Endothelial cell of umbilical vein (primary cell): ENCODE measurements around the gene COL23A1. TPM values are rescaled to one million over a fixed set of nuclear protein-coding genes. Genes with fewer than 3 reads are reported as not detected.

ENCODE experiments used
- BruUV-seq: library from RNA; stranded (reverse); fragments of 400-500 nt; replicated peaks from 2 replicates; lab custom pipeline; 2021; lab: Mats Ljungman, UMichigan
- CTCF ChIA-PET: fragments of 300-600, 350-600 bp; sonication (Branson Sonifier 250); formaldehyde crosslinking; loops from one replicate; lab custom pipeline; 2021; ENCODE audit warnings: antibody characterized with exemption, inconsistent platforms; lab: Charles Lee
- POLR2A ChIA-PET: fragments of 300-600, 350-600 bp; sonication (Branson Sonifier 250); formaldehyde crosslinking; loops from one replicate; lab custom pipeline; 2021; ENCODE audit warnings: antibody characterized with exemption, inconsistent platforms; lab: Charles Lee
- DNase-seq: peaks from one replicate; pipeline ENCODE4 v3.0.0-alpha.2; 2011; ENCODE audit warnings: low read depth, low spot score
- FAIRE-seq: peaks from 2 replicates; lab custom pipeline; 2011; peaks lifted over from hg19 to GRCh38; lab: Jason Lieb, UNC
- H2AFZ ChIP-seq: 2 replicates; pipeline ENCODE4 v1.6.0; 2012; ENCODE audit warnings: low read depth, low read length, control low read depth, inconsistent platforms
- H3K27ac ChIP-seq: 2 replicates; pipeline ENCODE4 v1.5.1; 2011; ENCODE audit warnings: low read depth, mild to moderate bottlenecking, control low read depth, low read length, moderate library complexity; ENCODE audit not compliant: insufficient read depth
- H3K27me3 ChIP-seq, 2 experiments: 2 replicates each; pipeline versions ENCODE4 v1.6.0 to v1.6.1; 2011; ENCODE audit warnings: low read length in 2 of 2, mixed read lengths in 1 of 2; ENCODE audit not compliant: control insufficient read depth in 2 of 2, insufficient read depth in 2 of 2
- H3K36me3 ChIP-seq, 2 experiments: 2 replicates in 1 of 2; 3 replicates in 1 of 2; pipeline ENCODE4 v1.5.1; 2011; ENCODE audit warnings: low read length in 2 of 2, mild to moderate bottlenecking in 1 of 2, moderate library complexity in 1 of 2; ENCODE audit not compliant: control insufficient read depth in 2 of 2, insufficient read depth in 2 of 2; ENCODE audit errors: extremely low read depth in 1 of 2
- H3K4me1 ChIP-seq: 3 replicates; pipeline ENCODE4 v1.5.1; 2011; ENCODE audit warnings: mild to moderate bottlenecking, low read length; ENCODE audit not compliant: control insufficient read depth, insufficient read depth; ENCODE audit errors: extremely low read depth
- H3K4me2 ChIP-seq: 2 replicates; pipeline ENCODE4 v1.6.1; 2011; ENCODE audit warnings: low read length, control low read depth, mixed read lengths; ENCODE audit not compliant: insufficient read depth
- H3K4me3 ChIP-seq, 3 experiments: fragments of 200-600 bp in 1 of 3; sonication (generic), shearing (Covaris generic) in 1 of 3; replicated peaks in 1 of 3; 2 replicates each; pipeline ENCODE4 v1.5.1; 2011 to 2016; ENCODE audit warnings: control low read depth in 3 of 3, low read length in 3 of 3, mild to moderate bottlenecking in 2 of 3, inconsistent platforms in 1 of 3, low read depth in 1 of 3, moderate library complexity in 1 of 3; ENCODE audit not compliant: insufficient read depth in 1 of 3
- H3K79me2 ChIP-seq: 2 replicates; pipeline ENCODE4 v1.6.0; 2012; ENCODE audit warnings: low read length, inconsistent platforms; ENCODE audit not compliant: control insufficient read depth, insufficient read depth
- H3K9ac ChIP-seq: replicated peaks from 2 replicates; pipeline ENCODE3; 2011; ENCODE audit warnings: low read length, control low read depth; ENCODE audit not compliant: insufficient read depth; ENCODE audit errors: extremely low read depth
- H3K9me1 ChIP-seq: replicated peaks from 3 replicates; pipeline ENCODE4 v1.6.0; 2011; ENCODE audit warnings: mild to moderate bottlenecking, low read length; ENCODE audit not compliant: control insufficient read depth, insufficient read depth; ENCODE audit errors: extremely low read depth
- H3K9me3 ChIP-seq: replicated peaks from 2 replicates; pipeline ENCODE4 v1.5.1; 2012; ENCODE audit warnings: low read length, inconsistent platforms; ENCODE audit not compliant: control insufficient read depth, insufficient read depth
- H4K20me1 ChIP-seq: replicated peaks from 2 replicates; pipeline ENCODE3; 2011; ENCODE audit warnings: mild to moderate bottlenecking, low read length; ENCODE audit not compliant: control insufficient read depth, insufficient read depth; ENCODE audit errors: extremely low read depth
- CTCF ChIP-seq, 2 donors: IDR thresholded peaks; 1 replicate in 1 of 2; 2 replicates in 1 of 2; pipeline ENCODE4 v1.5.1; 2011; ENCODE audit warnings: low read length in 2 of 2, mild to moderate bottlenecking in 2 of 2, moderate library complexity in 2 of 2, control low read depth in 1 of 2, inconsistent platforms in 1 of 2, low read depth in 1 of 2; ENCODE audit not compliant: insufficient read depth in 1 of 2; ENCODE audit errors: extremely low read depth in 1 of 2
- EZH2 ChIP-seq: IDR thresholded peaks from 2 replicates; pipeline ENCODE4 v1.6.1; 2012; ENCODE audit warnings: borderline replicate concordance, low read depth, mild to moderate bottlenecking, moderate library complexity, low read length, inconsistent platforms; ENCODE audit not compliant: severe bottlenecking
- FOS ChIP-seq: IDR thresholded peaks from 2 replicates; pipeline ENCODE4 v1.6.1; 2011; ENCODE audit warnings: mild to moderate bottlenecking, low read length, moderate library complexity, borderline replicate concordance; ENCODE audit not compliant: insufficient read depth
- GATA2 ChIP-seq: IDR thresholded peaks from 2 replicates; pipeline ENCODE4 v1.7.0; 2011; ENCODE audit warnings: low read depth, mild to moderate bottlenecking, moderate library complexity, mixed read lengths, low read length; ENCODE audit not compliant: insufficient read length, insufficient read depth
- JUN ChIP-seq: IDR thresholded peaks from 2 replicates; pipeline ENCODE4 v1.6.1; 2011; ENCODE audit warnings: borderline replicate concordance, low read depth; ENCODE audit not compliant: insufficient read length, insufficient read depth
- MAX ChIP-seq: IDR thresholded peaks from 2 replicates; pipeline ENCODE4 v1.6.1; 2011; ENCODE audit not compliant: insufficient read depth, insufficient read length
- MYC ChIP-seq: IDR thresholded peaks from one replicate; pipeline ENCODE4 v1.6.1; 2011; ENCODE audit warnings: mild to moderate bottlenecking, low read depth, low read length
- POLR2A ChIP-seq: IDR thresholded peaks from 2 replicates; pipeline ENCODE4 v1.6.1; 2012; ENCODE audit warnings: low read depth, mild to moderate bottlenecking, control low read depth, low read length
- POLR2AphosphoS5 ChIP-seq: IDR thresholded peaks from 2 replicates; pipeline ENCODE4 v1.6.1; 2012; ENCODE audit warnings: low read depth, mild to moderate bottlenecking, control low read depth, low read length, moderate library complexity; ENCODE audit not compliant: insufficient read depth
- dilution Hi-C: fragments of 300-500 bp; cut with MboI; formaldehyde crosslinking; loops from one replicate; pipeline ENCODE4 v1.15.0; 2019; ENCODE audit warnings: low sequenced_read_pairs; ENCODE audit not compliant: extremely low pct_ligation_motif_present
- intact Hi-C: fragments of 100-400 bp; cut with micrococcal nuclease; formaldehyde crosslinking; loops from one replicate; pipeline ENCODE4 v1.10.0; 2022
- polyA plus RNA-seq, 4 experiments: library from polyadenylated mRNA; depleted of rRNA in 3 of 4; stranded (reverse) in 3 of 4; unstranded in 1 of 4; fragments of >200 nt; gene quantifications; 2 replicates each; pipeline versions ENCODE4 v1.2.1 to v1.2.3, GENCODE V29; 2011 to 2012; ENCODE audit warnings: missing spikeins in 1 of 4
- total RNA-seq: library from RNA; stranded (reverse); gene quantifications from 2 replicates; pipeline ENCODE4 v1.2.3, GENCODE V29; 2021

The COL23A1 gene
- total and polyA plus RNA-seq, 2 donors (not counting 3 experiments of a cell fraction or from before 2014, with no cell fraction given): not detected

DNA sequence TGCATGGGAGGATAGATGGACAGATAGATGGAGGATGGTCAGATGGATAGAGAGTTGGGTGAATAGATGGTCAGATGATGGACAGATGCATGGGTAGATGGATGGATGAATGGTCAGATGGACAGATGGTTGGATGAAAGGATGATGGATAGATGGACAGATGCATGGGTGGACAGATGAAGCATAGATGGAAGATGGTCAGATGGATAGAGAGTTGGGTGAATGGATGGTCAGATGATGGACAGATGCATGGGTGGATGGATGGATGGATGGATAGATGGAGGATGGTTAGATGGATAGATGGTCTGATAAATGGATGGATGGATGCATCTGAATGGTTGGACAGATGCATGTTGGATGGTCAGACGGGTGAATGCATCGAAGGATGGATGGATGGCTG, 70.4 kb downstream of the COL23A1 start:
- Histone ChIP-seq H3K4me1 (no peaks in the 10 kb centered on the region), H3K9me1 (no peaks in the 10 kb centered on the region), H3K4me2 (no peak overlapping the region), H3K79me2 (no peaks in the 10 kb centered on the region), H3K4me3 (no peak overlapping the region), H4K20me1 (no peaks in the 10 kb centered on the region), H2AFZ (no peak overlapping the region), H3K9me3 (no peaks in the 10 kb centered on the region), H3K9ac (no peak overlapping the region), H3K36me3 (no peaks in the 10 kb centered on the region), H3K27ac (no peak overlapping the region), H3K27me3 (no peaks in the 10 kb centered on the region)
- ChIA-PET CTCF (no interaction called here), POLR2A (no interaction called here)
- no peak for FAIRE-seq
- DNase-seq: no peak
- BruUV-seq: no TSS peak
- dilution Hi-C loops: no loop called here
- no peak for TF ChIP-seq EZH2
- TF ChIP-seq CTCF (IDR thresholded peaks at IDR 0.05; ENCODE audit: extremely low read depth in 1 of 2, insufficient read depth in 1 of 2, low read depth in 1 of 2, low read length in 2 of 2): no peak
- TF ChIP-seq FOS: no peak
- intact Hi-C loops: no loop called here

DNA sequence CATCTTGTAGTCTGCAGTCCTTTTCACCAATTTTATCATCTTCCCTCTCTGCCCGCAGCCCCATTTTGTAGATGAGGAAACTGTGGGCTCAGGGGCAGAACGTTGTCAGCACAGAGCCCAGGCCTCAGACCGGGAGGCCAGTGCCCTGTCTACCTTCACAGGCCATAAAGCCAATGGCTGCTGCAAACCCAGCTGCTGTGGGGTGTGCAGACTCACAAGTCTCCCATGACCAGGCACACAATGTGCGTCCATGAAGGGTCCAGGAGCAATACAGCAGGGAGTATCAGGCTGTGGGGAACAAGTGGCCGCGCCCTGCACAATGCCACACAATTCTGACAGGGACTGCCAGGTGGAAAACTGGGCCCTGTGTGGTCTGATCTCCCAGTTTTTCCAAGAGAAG, 71.0 kb downstream of the COL23A1 start:
- dilution Hi-C loops (no loop called here), intact Hi-C loops (no loop called here)
- H3K27me3 ChIP-seq: no peaks in the 10 kb centered on the region
- no peaks in the 10 kb centered on the region for H4K20me1 ChIP-seq
- TF ChIP-seq EZH2 (no peak), POLR2A (no peak), FOS (no peak), CTCF (IDR thresholded peaks at IDR 0.05; ENCODE audit: extremely low read depth in 1 of 2, insufficient read depth in 1 of 2, low read depth in 1 of 2, low read length in 2 of 2) (no peak), GATA2 (no peak), POLR2AphosphoS5 (no peak), MAX (no peak), MYC (no peak), JUN (no peak)
- H3K4me3 ChIP-seq: no peak overlapping the region
- H3K27ac ChIP-seq: no peak overlapping the region
- H3K36me3 ChIP-seq: no peaks in the 10 kb centered on the region
- no peaks in the 10 kb centered on the region for H3K79me2 ChIP-seq
- no peaks in the 10 kb centered on the region for H3K4me1 ChIP-seq
- no peaks in the 10 kb centered on the region for H3K9me3 ChIP-seq
- H3K9me1 ChIP-seq: no peaks in the 10 kb centered on the region
- FAIRE-seq (no peak), DNase-seq (no peak)
- no peak overlapping the region for H3K4me2 ChIP-seq
- H2AFZ ChIP-seq: no peak overlapping the region
- BruUV-seq: no TSS peak
- no peak overlapping the region for H3K9ac ChIP-seq
- CTCF ChIA-PET: no interaction called here
- POLR2A ChIA-PET: no interaction called here
